GM18519 (cell line): ENCODE results near the gene KIFC3.
"Not testable (repeated sequence)": the region's sequence is repeated elsewhere in the genome, so short reads cannot be mapped to it uniquely, and the experiment has no call there.

Experiments
- ATAC-seq: cut with Tn5 transposase; IDR thresholded peaks from one replicate; pipeline ENCODE4 v1.9.1; 2021; ENCODE audit warnings: mild to moderate bottlenecking, moderate library complexity; ENCODE audit not compliant: unreplicated experiment, low FRiP score

KIFC3 gene

GRCh38 chr16:57825298-57826044, 23.2 kb upstream of the KIFC3 start:
- ATAC-seq: no peak

GRCh38 chr16:57824888-57825287, 22.6 kb upstream of the KIFC3 start:
- ATAC-seq: no peak

GRCh38 chr16:57823836-57824235, 21.5 kb upstream of the KIFC3 start:
- no peak for ATAC-seq

- no peak for ATAC-seq
These were observed 20.6 kb upstream of the KIFC3 start for GRCh38 chr16:57822856-57823255.

GRCh38 chr16:57822018-57822553, 19.8 kb upstream of the KIFC3 start:
- no peak for ATAC-seq

- no peak for ATAC-seq
These were observed 19.1 kb upstream of the KIFC3 start for GRCh38 chr16:57821149-57821971.

- ATAC-seq: no peak
These were observed 16.2 kb upstream of the KIFC3 start for GRCh38 chr16:57818377-57819064.

- ATAC-seq: no peak
These were observed 15.4 kb upstream of the KIFC3 start for GRCh38 chr16:57817680-57818079.

- ATAC-seq: no peak
These were observed 13.9 kb upstream of the KIFC3 start for GRCh38 chr16:57815987-57816745.

GRCh38 chr16:57814896-57815295, 12.6 kb upstream of the KIFC3 start:
- ATAC-seq: no peak

GRCh38 chr16:57813466-57813865, 11.2 kb upstream of the KIFC3 start:
- ATAC-seq: no peak

GRCh38 chr16:57811340-57811739, 9.0 kb upstream of the KIFC3 start:
- ATAC-seq: not testable (repeated sequence)

- ATAC-seq: peak; percentile 98
These were observed 8.1 kb upstream of the KIFC3 start for GRCh38 chr16:57810197-57811031.

- peak; percentile 3 for ATAC-seq
These were observed 7.2 kb upstream of the KIFC3 start for GRCh38 chr16:57809276-57810196.

GRCh38 chr16:57808589-57809228, 6.4 kb upstream of the KIFC3 start:
- no peak for ATAC-seq

- ATAC-seq: no peak
These were observed 5.8 kb upstream of the KIFC3 start for GRCh38 chr16:57807968-57808528.

- no peak for ATAC-seq
These were observed 5.1 kb upstream of the KIFC3 start for GRCh38 chr16:57807252-57807967.
